K562 (cell line): ENCODE results near the gene LUC7L3. TPM values are rescaled to one million over a fixed set of nuclear protein-coding genes. Genes with fewer than 3 reads are reported as not detected.

Source experiments
- DNMT1 ChIP-seq: fragments of 450-650 bp; IDR thresholded peaks from 2 replicates; pipeline ENCODE4 v1.6.1; 2016; ENCODE audit warnings: antibody characterized with exemption, mild to moderate bottlenecking
- ESRRA ChIP-seq: fragments of 450-650 bp; IDR thresholded peaks from 2 replicates; pipeline ENCODE4 v1.6.1; 2014; ENCODE audit warnings: low read depth, mild to moderate bottlenecking, moderate library complexity, borderline replicate concordance
- HDAC3 ChIP-seq: fragments of 450-650 bp; IDR thresholded peaks from 2 replicates; pipeline ENCODE4 v1.6.1; 2018; ENCODE audit warnings: borderline replicate concordance, mild to moderate bottlenecking, moderate library complexity; ENCODE audit not compliant: partially characterized antibody
- MXI1 ChIP-seq: IDR thresholded peaks from 2 replicates; pipeline ENCODE4 v1.6.1; 2011; ENCODE audit warnings: low read depth, mild to moderate bottlenecking, improper control_type of control experiment, low read length
- TAL1 ChIP-seq: fragments of 450-650 bp; IDR thresholded peaks from 2 replicates; pipeline ENCODE4 v1.6.1; 2016; ENCODE audit warnings: mild to moderate bottlenecking
- ZNF165 ChIP-seq: fragments of 250-450 bp; sonication (Bioruptor Pico); IDR thresholded peaks from 2 replicates; pipeline ENCODE4 v1.4.0; 2020; ENCODE audit warnings: borderline replicate concordance
- ZNF311 ChIP-seq: fragments of 250-450 bp; sonication (Bioruptor Pico); IDR thresholded peaks from 2 replicates; pipeline ENCODE4 v1.4.0; 2020; ENCODE audit warnings: mild to moderate bottlenecking, moderate library complexity
- ZNF699 ChIP-seq: fragments of 250-450 bp; sonication (Bioruptor Pico); IDR thresholded peaks from 2 replicates; pipeline ENCODE4 v1.8.0; 2021; ENCODE audit warnings: mild to moderate bottlenecking, moderate library complexity; ENCODE audit not compliant: insufficient replicate concordance
- ZNF830 ChIP-seq: fragments of 250-450 bp; sonication (Bioruptor Pico); IDR thresholded peaks from 2 replicates; pipeline ENCODE4 v1.5.0; 2021; ENCODE audit warnings: mild to moderate bottlenecking
- polyA plus RNA-seq, 8 experiments: library from polyadenylated mRNA; depleted of rRNA in 4 of 8; stranded (reverse) in 5 of 8; unstranded in 3 of 8; fragments of >200 nt; fragmentation: Nextera tagmentation in 2 of 8; fragmentation: Illumina TruSeq in 1 of 8; extraction: Ambion mirVana in 2 of 8; extraction: Trizol in 1 of 8; gene quantifications; 2 replicates each; pipeline versions ENCODE4 v1.2.1 to v1.2.3, GENCODE V29; 2011 to 2014; ENCODE audit warnings: inconsistent platforms in 1 of 8, missing spikeins in 1 of 8
- total RNA-seq, 7 experiments: library from RNA; depleted of rRNA in 6 of 7; stranded (reverse); fragments of >200 nt in 6 of 7; fragmentation: Illumina TruSeq in 2 of 7; extraction: Trizol in 2 of 7; gene quantifications; 2 replicates each; pipeline versions ENCODE4 v1.2.1 to v1.2.3, GENCODE V29; 2011 to 2021; ENCODE audit warnings: low replicate concordance in 1 of 7
- TF ChIP-seq, protein P1 (sequence below): fragments of 450-650 bp; IDR thresholded peaks from 2 replicates; pipeline ENCODE4 v1.6.1; 2017; ENCODE audit warnings: antibody characterized with exemption, mild to moderate bottlenecking

LUC7L3 gene
- total and polyA plus RNA-seq, 9 of the 15 experiments (the other 6 are each of a cell fraction or from before 2014, with no cell fraction given) = 80.8 to 284 (median 127) TPM

DNA sequence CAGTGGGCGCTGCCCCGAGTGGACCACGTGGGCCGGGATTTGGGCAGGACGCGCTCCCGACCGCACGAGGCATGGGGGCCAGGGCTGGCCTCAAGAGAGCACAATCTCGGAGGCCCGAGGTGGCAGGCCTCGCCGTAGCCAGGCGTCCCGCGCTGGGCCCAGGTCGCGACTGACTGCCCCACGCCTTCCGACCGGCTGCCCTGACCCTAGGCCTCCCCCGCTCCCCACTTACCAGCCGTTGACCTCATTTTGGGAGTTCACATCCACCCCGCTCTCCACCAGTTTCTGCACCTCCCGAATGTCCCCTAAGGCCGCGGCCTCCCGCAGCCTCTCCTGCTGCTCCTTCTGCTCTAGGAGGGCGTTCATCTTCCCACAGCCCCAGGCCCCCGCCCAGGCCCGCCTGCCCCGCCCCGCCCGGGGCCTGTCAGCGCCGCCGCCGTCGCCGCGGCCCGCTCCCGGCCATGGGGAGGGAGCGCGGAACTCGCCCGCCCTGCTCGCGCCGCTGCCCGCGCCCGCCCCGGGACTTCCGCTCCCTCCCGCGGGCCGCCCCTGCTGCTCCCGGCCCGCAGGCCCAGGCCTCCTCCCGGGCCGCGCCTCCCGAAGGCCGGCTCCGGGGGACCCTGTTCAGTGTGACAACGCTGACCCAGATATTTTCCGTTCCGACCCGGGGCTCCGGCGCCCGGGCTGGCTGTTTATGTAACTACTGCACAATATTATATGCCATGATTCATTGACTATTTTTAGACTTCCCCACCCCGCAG lies 11.9 kb upstream of the LUC7L3 start, which contains the start of gene ANKRD40 (continued):
- TF ChIP-seq TAL1 (no peak), ZNF830 (CRISPR knock-in tag) (no peak), ZNF311 (no peak), DNMT1 (no peak), ZNF165 (CRISPR knock-in tag) (peak; percentile 63; the same call in 1 of the 2 replicates), MXI1 (peak; percentile 58; the same call in 1 of the 2 replicates), ZNF699 (no peak), HDAC3 (no peak), ESRRA (peak; percentile 42; the same call in 1 of the 2 replicates)
- TF ChIP-seq, protein P1, sequence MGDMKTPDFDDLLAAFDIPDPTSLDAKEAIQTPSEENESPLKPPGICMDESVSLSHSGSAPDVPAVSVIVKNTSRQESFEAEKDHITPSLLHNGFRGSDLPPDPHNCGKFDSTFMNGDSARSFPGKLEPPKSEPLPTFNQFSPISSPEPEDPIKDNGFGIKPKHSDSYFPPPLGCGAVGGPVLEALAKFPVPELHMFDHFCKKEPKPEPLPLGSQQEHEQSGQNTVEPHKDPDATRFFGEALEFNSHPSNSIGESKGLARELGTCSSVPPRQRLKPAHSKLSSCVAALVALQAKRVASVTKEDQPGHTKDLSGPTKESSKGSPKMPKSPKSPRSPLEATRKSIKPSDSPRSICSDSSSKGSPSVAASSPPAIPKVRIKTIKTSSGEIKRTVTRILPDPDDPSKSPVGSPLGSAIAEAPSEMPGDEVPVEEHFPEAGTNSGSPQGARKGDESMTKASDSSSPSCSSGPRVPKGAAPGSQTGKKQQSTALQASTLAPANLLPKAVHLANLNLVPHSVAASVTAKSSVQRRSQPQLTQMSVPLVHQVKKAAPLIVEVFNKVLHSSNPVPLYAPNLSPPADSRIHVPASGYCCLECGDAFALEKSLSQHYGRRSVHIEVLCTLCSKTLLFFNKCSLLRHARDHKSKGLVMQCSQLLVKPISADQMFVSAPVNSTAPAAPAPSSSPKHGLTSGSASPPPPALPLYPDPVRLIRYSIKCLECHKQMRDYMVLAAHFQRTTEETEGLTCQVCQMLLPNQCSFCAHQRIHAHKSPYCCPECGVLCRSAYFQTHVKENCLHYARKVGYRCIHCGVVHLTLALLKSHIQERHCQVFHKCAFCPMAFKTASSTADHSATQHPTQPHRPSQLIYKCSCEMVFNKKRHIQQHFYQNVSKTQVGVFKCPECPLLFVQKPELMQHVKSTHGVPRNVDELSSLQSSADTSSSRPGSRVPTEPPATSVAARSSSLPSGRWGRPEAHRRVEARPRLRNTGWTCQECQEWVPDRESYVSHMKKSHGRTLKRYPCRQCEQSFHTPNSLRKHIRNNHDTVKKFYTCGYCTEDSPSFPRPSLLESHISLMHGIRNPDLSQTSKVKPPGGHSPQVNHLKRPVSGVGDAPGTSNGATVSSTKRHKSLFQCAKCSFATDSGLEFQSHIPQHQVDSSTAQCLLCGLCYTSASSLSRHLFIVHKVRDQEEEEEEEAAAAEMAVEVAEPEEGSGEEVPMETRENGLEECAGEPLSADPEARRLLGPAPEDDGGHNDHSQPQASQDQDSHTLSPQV = peak; percentile 44
- TF ChIP-seq, all 486 proteins: peak for 178
